HK-2 (cell line): Measurements from ENCODE around the gene ALDH9A1.
"Not testable (repeated sequence)": the region's sequence is repeated elsewhere in the genome, so short reads cannot be mapped to it uniquely, and the experiment has no call there.

Experiments
- DNase-seq: peaks from one replicate; pipeline ENCODE4 v3.0.0-alpha.2; 2018; ENCODE audit not compliant: unreplicated experiment

The ALDH9A1 gene

GRCh38 chr1:165686971-165687433 lies 11.4 kb downstream of the ALDH9A1 start:
- no peak for DNase-seq

GRCh38 chr1:165686121-165686970 lies 12.0 kb downstream of the ALDH9A1 start:
- DNase-seq: no peak

GRCh38 chr1:165683848-165684485 lies 14.4 kb downstream of the ALDH9A1 start:
- no peak for DNase-seq

DNA sequence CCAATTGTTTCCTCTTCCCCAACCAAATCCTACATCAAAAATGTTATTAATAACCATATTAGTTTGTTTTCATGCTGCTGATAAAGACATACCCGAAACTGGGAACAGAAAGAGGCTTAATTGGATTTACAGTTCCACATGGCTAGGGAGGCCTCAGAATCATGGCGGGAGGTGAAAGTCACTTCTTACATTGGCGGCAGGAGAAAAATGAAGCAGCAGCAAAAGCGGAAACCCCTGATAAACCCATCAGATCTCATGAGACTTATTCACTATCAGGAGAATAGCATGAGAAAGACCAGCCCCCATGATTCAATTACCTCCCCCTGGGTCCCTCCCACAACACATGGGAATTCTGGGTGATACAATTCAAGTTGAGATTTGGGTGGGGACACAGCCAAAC lies 17.6 kb downstream of the ALDH9A1 start:
- not testable (repeated sequence) for DNase-seq

DNA sequence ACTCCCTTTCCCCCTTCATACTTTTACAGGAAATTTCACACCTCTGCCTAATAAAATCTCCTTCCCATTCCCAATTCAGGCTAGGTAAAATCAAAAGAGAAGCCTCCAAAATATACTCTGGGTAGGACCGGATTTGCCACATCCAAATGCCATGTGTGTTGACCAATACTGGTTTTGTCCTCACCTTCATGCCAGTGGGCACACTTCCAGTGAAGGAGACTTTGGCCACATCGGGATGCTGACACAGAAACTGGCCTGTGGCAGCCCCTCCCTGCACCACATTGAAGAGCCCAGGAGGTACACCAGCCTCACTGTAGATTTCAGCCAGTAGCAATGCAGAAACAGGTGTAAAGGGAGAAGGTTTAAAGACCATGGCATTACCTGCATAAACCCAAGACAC lies 18.1 kb downstream of the ALDH9A1 start:
- no peak for DNase-seq

DNA sequence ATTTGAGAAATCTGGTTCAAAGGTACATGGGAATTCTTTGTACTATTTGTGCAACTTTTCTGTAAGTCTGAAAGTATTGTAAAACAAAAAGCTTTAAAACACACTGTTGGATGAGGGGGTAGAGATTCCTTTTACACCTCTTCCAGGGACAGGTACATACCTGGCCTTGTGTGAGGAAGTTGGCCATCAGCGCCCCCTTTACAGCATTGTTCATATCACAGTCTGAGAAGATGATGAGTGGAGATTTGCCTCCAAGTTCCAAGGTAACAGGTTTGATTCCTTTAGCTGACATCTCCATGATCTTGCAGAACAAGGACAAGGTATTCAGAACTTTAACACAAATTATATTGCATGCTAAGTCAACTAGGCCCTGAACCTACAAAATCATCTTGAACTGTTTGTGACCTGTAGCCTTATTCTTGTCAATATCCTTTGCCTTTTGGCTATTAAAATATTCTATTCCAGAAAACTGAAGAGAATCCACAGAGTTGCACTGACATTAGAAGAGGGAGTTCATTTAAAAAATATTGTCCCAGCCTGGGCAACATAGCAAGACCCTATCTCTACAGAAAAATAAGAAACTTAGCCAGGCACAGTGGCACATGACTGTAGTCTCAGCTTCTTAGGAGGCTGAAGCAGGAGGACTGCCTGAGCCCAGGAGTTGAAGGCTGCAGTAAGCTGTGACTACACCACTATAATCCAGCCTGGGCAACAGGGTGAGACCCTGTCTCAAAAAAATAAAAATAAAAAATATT lies 18.9 kb downstream of the ALDH9A1 start:
- no peak for DNase-seq

GRCh38 chr1:165678509-165678908 lies 19.9 kb downstream of the ALDH9A1 start:
- DNase-seq: no peak

GRCh38 chr1:165675794-165676193 lies 22.6 kb downstream of the ALDH9A1 start:
- no peak for DNase-seq

DNA sequence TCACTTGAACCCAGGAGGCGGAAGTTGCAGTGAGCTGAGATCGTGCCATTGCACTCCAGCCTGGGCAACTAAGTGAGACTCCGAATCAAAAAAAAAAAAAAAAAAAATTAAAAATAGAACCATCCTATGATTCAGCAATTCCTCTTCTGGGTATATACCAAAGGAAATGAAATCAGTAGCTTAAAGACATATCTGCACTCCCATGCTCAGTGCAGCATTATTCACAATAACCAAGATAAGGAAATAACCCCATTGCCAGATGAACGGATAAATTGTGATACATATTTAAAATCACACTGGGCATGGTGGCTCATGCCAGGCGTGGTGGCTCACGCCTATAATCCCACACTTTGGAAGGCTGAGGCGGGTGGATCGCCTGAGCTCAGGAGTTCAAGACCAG lies 23.8 kb downstream of the ALDH9A1 start:
- no peak for DNase-seq

DNA sequence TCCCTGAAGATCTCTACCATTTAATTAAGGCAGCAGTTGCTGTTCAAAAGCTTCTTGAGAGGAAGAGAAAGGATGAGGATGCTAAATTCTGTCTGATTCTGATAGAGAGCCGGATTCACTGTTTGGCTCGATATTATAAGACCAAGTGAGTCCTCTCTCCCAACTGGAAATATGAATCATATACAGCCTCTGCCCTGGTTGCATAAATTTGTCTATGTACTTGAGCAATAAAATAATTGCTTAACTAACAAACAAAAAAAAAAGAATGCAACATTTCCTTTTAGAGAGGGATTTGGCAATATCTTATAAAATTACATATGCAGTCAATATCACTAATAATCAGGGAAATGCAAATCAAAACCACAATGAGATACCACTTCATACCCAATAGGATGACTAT lies 26.8 kb downstream of the ALDH9A1 start:
- no peak for DNase-seq

DNA sequence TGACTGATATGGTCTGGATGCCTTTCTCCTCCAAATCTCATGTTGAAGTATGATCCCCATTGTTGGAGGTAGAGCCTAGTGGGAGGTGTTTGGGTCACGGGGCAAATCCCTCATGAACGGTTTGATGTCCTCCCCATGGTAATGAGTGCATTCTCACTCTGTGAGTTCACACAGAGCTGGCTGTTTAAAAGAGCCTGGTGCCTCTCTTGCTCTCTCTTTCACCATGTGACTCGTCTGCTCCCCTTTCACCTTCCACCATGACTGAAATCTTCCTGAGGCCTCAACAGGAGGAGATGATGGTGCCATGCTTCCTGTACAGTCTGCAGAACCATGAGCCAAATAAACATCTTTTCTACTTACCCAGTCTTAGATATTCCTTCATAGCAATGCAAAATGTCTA lies 30.2 kb downstream of the ALDH9A1 start:
- DNase-seq: no peak

- no peak for DNase-seq
Measured at GRCh38 chr1:165666152-165666825, 32.1 kb downstream of the ALDH9A1 start.

GRCh38 chr1:165662186-165662585 lies 36.2 kb downstream of the ALDH9A1 start:
- no peak for DNase-seq

DNA sequence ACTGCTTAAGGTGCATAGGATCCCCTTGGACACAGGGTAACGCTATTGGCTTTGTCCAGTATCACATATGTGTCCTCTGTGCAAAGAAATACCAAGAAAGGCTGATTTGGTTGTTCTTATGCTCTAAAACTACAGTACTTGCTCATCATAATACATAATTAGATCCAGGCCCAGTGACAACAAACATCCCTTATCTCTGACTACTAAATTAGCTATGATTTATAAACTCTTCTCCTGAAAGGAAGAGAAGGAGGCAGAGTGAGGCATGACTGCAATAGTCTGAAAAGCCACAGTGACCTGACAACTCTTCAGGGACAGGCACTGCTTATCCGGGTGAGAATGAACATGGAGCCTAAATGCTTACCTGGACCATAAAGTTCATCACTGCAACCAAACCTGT lies 36.7 kb downstream of the ALDH9A1 start:
- DNase-seq: no peak

DNA sequence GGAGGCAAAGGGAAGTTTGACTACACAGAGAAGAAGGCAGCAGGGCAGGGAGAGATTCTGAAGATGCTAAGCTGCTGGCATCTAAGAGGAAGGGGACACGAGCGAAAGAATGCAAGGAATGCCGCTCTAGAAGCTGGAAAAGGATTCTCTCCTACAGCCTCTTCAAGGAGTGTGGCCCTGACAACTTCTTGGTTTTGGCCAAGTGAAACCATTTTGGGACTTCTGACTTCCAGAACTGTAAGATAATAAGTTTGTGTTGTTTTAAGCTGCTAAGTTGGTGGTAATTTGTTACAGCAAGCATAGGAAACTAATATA lies 38.8 kb downstream of the ALDH9A1 start:
- no peak for DNase-seq

DNA sequence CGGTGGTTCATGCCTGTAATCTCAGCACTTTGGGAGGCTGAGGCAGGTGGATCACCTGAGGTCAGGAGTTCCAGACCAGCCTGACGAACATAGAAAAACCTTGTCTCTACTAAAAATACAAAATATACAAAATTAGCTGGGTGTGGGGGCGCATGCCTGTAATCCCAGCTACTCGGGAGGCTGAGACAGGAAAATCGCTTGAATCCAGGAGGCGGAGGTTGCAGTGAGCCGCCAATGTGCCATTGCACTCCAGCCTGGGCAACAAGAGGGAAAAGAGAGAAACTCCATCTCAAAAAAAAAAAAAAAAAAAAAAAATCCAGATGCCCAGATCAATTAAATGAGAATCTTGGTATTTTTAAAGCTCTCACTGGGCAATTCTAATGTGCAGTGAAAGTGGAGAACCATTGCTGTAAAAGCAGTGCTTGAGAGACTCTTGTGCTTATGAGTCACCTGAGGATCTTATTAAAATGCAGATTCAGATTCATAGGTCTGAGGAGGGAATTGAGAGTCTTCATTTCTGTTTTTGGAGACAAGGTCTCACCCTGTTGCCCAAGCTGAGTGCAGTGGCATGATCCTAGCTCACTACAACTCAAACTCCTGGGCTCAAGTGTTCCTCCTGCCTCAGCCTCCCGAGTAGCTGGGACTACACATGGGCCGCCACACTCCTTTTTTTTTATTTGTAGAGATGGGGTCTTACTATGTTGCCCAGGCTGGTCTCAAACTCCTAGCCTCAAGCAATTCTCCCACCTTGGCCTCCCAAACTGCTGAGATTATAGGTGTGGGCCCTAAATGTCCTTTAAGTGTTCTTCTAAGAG lies 39.4 kb downstream of the ALDH9A1 start:
- DNase-seq: not testable (repeated sequence)

- no peak for DNase-seq
Measured at GRCh38 chr1:165650981-165651625, 47.3 kb downstream of the ALDH9A1 start.

GRCh38 chr1:165648919-165649572 lies 49.3 kb downstream of the ALDH9A1 start:
- DNase-seq: no peak

- no peak for DNase-seq
Measured at GRCh38 chr1:165647970-165648369, 50.4 kb downstream of the ALDH9A1 start.

GRCh38 chr1:165647517-165647916 lies 50.8 kb downstream of the ALDH9A1 start:
- DNase-seq: no peak
